ENCODE measurements around the gene AUTS2. TPM values are rescaled to one million over a fixed set of nuclear protein-coding genes. Genes with fewer than 3 reads are reported as not detected.

AUTS2 gene
- total and polyA plus RNA-seq, 4 donors, result 4.9 to 24.4 (median 7.0) TPM

DNA sequence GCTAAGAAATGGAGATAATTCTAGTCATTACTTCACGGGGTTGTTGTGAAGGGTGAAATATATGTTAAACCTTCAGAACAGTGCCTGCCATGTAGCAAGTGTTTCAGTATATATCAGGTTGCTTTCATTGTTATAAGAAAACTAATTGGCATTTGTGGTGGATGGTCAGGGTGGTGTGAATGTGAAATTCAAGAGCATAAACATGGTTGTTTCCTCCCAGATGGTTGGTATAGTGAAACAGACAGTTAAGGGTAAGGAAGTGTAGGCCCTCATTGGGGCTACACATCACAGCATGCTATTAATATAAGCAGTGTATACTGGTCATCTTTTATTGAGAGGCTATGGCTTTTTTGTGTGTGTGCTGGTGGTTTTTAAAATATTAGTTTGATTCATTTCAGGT, 171.6 kb downstream of the AUTS2 start:
- H3K27ac ChIP-seq (ENCODE audit: low read depth in 1 of 2, low read length in 2 of 2), result no peak overlapping the region

DNA sequence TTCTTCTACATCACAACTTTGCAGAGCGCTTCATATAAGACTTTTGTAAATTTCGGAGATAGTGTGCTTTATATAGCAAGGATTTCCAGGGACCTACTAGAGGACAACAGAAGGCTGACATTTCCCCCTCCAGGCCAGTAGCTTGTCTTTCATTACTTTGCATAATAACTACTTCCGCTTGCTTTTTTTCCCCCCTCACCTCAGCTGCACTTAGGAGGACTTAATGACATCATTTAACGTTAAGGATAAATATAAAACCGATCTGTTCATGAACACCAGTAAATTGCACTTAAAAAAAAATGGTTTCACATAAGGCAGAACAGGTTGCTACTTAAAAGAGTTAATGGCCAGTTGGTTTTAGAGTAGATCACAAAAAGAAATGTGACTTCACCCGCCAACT, 172.3 kb downstream of the AUTS2 start:
- 92% methylated on average over 6 of the region's 6 CpGs for WGBS

More for the DNA sequence above, 171.6 kb downstream of the AUTS2 start:
- WGBS, result 84% methylated on average over 1 of the region's 1 CpG
- Histone ChIP-seq H3K27me3 (ENCODE audit: control insufficient read depth in 4 of 4, insufficient read depth in 4 of 4, low read length in 3 of 4) (no peaks in the 10 kb centered on the region), H3K36me3 (ENCODE audit: control insufficient read depth in 4 of 4, insufficient read depth in 3 of 4, low read depth in 1 of 4, low read length in 3 of 4) (no peaks in the 10 kb centered on the region), H3K4me1 (ENCODE audit: control insufficient read depth in 4 of 4, insufficient read depth in 4 of 4, low read length in 3 of 4) (no peaks in the 10 kb centered on the region), H3K9ac (ENCODE audit: low read depth in 1 of 2, low read length in 2 of 2) (no peak overlapping the region), H3K4me3 (ENCODE audit: low read depth in 1 of 3, low read length in 3 of 3) (no peak overlapping the region), H3K9me3 (ENCODE audit: control insufficient read depth in 4 of 4, low read length in 3 of 4) (no peaks in the 10 kb centered on the region)
- DNase-seq (ENCODE audit: low spot score), result no peak
- TF ChIP-seq, protein P1, sequence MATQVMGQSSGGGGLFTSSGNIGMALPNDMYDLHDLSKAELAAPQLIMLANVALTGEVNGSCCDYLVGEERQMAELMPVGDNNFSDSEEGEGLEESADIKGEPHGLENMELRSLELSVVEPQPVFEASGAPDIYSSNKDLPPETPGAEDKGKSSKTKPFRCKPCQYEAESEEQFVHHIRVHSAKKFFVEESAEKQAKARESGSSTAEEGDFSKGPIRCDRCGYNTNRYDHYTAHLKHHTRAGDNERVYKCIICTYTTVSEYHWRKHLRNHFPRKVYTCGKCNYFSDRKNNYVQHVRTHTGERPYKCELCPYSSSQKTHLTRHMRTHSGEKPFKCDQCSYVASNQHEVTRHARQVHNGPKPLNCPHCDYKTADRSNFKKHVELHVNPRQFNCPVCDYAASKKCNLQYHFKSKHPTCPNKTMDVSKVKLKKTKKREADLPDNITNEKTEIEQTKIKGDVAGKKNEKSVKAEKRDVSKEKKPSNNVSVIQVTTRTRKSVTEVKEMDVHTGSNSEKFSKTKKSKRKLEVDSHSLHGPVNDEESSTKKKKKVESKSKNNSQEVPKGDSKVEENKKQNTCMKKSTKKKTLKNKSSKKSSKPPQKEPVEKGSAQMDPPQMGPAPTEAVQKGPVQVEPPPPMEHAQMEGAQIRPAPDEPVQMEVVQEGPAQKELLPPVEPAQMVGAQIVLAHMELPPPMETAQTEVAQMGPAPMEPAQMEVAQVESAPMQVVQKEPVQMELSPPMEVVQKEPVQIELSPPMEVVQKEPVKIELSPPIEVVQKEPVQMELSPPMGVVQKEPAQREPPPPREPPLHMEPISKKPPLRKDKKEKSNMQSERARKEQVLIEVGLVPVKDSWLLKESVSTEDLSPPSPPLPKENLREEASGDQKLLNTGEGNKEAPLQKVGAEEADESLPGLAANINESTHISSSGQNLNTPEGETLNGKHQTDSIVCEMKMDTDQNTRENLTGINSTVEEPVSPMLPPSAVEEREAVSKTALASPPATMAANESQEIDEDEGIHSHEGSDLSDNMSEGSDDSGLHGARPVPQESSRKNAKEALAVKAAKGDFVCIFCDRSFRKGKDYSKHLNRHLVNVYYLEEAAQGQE (IDR thresholded peaks at IDR 0.05), result no peak
- TF ChIP-seq, protein P2, sequence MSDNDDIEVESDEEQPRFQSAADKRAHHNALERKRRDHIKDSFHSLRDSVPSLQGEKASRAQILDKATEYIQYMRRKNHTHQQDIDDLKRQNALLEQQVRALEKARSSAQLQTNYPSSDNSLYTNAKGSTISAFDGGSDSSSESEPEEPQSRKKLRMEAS (IDR thresholded peaks at IDR 0.05), result no peak
- TF ChIP-seq EGR1 (IDR thresholded peaks at IDR 0.05; ENCODE audit: low read depth in 2 of 2) (no peak), FOXA1 (IDR thresholded peaks at IDR 0.05) (no peak), TAF1 (conservative IDR thresholded peaks at IDR 0.05) (no peak), FOXA2 (IDR thresholded peaks at IDR 0.05) (no peak), YY1 (IDR thresholded peaks at IDR 0.05) (no peak)
- TF ChIP-seq, protein P3, sequence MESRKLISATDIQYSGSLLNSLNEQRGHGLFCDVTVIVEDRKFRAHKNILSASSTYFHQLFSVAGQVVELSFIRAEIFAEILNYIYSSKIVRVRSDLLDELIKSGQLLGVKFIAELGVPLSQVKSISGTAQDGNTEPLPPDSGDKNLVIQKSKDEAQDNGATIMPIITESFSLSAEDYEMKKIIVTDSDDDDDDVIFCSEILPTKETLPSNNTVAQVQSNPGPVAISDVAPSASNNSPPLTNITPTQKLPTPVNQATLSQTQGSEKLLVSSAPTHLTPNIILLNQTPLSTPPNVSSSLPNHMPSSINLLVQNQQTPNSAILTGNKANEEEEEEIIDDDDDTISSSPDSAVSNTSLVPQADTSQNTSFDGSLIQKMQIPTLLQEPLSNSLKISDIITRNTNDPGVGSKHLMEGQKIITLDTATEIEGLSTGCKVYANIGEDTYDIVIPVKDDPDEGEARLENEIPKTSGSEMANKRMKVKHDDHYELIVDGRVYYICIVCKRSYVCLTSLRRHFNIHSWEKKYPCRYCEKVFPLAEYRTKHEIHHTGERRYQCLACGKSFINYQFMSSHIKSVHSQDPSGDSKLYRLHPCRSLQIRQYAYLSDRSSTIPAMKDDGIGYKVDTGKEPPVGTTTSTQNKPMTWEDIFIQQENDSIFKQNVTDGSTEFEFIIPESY (IDR thresholded peaks at IDR 0.05), result no peak

More for the DNA sequence above, 172.3 kb downstream of the AUTS2 start:
- no peaks in the 10 kb centered on the region for H3K27me3 ChIP-seq (ENCODE audit: control insufficient read depth in 4 of 4, insufficient read depth in 4 of 4, low read length in 3 of 4)
- no peaks in the 10 kb centered on the region for H3K9me3 ChIP-seq (ENCODE audit: control insufficient read depth in 4 of 4, low read length in 3 of 4)
- H3K36me3 ChIP-seq (ENCODE audit: control insufficient read depth in 4 of 4, insufficient read depth in 3 of 4, low read depth in 1 of 4, low read length in 3 of 4), result no peaks in the 10 kb centered on the region
- H3K4me1 ChIP-seq (ENCODE audit: control insufficient read depth in 4 of 4, insufficient read depth in 4 of 4, low read length in 3 of 4), result no peaks in the 10 kb centered on the region
- no peak for DNase-seq (ENCODE audit: low spot score)
- H3K4me3 ChIP-seq (ENCODE audit: low read depth in 1 of 3, low read length in 3 of 3), result no peak overlapping the region
- H3K9ac ChIP-seq (ENCODE audit: low read depth in 1 of 2, low read length in 2 of 2), result no peak overlapping the region
- H3K27ac ChIP-seq (ENCODE audit: low read depth in 1 of 2, low read length in 2 of 2), result no peak overlapping the region
- TF ChIP-seq GABPA (IDR thresholded peaks at IDR 0.05 in 1 of 2, conservative IDR thresholded peaks at IDR 0.05 in 1 of 2) (no peak), FOXA1 (IDR thresholded peaks at IDR 0.05) (no peak), RAD21 (IDR thresholded peaks at IDR 0.05) (no peak), SP1 (IDR thresholded peaks at IDR 0.05) (no peak), NR2F2 (IDR thresholded peaks at IDR 0.05) (no peak), YY1 (IDR thresholded peaks at IDR 0.05) (no peak), EGR1 (IDR thresholded peaks at IDR 0.05; ENCODE audit: low read depth in 2 of 2) (no peak), HNF4G (IDR thresholded peaks at IDR 0.05) (no peak), JUND (IDR thresholded peaks at IDR 0.05) (no peak), TAF1 (conservative IDR thresholded peaks at IDR 0.05) (no peak)
- TF ChIP-seq, protein P4, sequence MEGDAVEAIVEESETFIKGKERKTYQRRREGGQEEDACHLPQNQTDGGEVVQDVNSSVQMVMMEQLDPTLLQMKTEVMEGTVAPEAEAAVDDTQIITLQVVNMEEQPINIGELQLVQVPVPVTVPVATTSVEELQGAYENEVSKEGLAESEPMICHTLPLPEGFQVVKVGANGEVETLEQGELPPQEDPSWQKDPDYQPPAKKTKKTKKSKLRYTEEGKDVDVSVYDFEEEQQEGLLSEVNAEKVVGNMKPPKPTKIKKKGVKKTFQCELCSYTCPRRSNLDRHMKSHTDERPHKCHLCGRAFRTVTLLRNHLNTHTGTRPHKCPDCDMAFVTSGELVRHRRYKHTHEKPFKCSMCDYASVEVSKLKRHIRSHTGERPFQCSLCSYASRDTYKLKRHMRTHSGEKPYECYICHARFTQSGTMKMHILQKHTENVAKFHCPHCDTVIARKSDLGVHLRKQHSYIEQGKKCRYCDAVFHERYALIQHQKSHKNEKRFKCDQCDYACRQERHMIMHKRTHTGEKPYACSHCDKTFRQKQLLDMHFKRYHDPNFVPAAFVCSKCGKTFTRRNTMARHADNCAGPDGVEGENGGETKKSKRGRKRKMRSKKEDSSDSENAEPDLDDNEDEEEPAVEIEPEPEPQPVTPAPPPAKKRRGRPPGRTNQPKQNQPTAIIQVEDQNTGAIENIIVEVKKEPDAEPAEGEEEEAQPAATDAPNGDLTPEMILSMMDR (IDR thresholded peaks at IDR 0.05; ENCODE audit: low read depth, low read length, missing input control), result no peak
- TF ChIP-seq, protein P5, sequence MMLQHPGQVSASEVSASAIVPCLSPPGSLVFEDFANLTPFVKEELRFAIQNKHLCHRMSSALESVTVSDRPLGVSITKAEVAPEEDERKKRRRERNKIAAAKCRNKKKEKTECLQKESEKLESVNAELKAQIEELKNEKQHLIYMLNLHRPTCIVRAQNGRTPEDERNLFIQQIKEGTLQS (IDR thresholded peaks at IDR 0.05), result no peak
- TF ChIP-seq, protein P2 (IDR thresholded peaks at IDR 0.05), result no peak
